ENCODE measurements around the gene PPARGC1A. TPM values are rescaled to one million over a fixed set of nuclear protein-coding genes. Genes with fewer than 3 reads are reported as not detected.

PPARGC1A gene
- polyA plus RNA-seq, 1 experiment, result 0.73 TPM

GRCh38 chr4:23873717-23874535 is 15.9 kb downstream of the PPARGC1A start:
- no peak for TF ChIP-seq CTCF (IDR thresholded peaks at IDR 0.05; ENCODE audit: low read depth, low read length)
- CTCF ChIA-PET, result interaction anchor here (0.6 to 1.2 kb wide), 2 partner anchors 17 to 288 kb away, joined by 3 to 4 read pairs; no protein-coding TSS in a partner anchor
- Histone ChIP-seq H3K27ac (ENCODE audit: low read depth, low read length) (no peak overlapping the region), H3K27me3 (ENCODE audit: control insufficient read depth, insufficient read depth, low read length) (peaks cover 13% of the 10 kb centered on the region), H3K4me3 (ENCODE audit: low read depth, low read length) (no peak overlapping the region), H3K9me3 (ENCODE audit: control insufficient read depth, insufficient read depth, low read length) (no peaks in the 10 kb centered on the region)
- POLR2A ChIA-PET, result interaction anchor here (0.7 kb wide), 1 partner anchor 352 kb away, joined by 4 read pairs; no protein-coding TSS in a partner anchor
- DNase-seq (ENCODE audit: low read depth, low spot score), result no peak

GRCh38 chr4:23871426-23871825 is 18.4 kb downstream of the PPARGC1A start:
- Histone ChIP-seq H3K27me3 (ENCODE audit: control insufficient read depth, insufficient read depth, low read length) (peaks cover 13% of the 10 kb centered on the region), H3K4me3 (ENCODE audit: low read depth, low read length) (no peak overlapping the region), H3K9me3 (ENCODE audit: control insufficient read depth, insufficient read depth, low read length) (no peaks in the 10 kb centered on the region), H3K27ac (ENCODE audit: low read depth, low read length) (no peak overlapping the region)
- no peak for DNase-seq (ENCODE audit: low read depth, low spot score)
- no peak for TF ChIP-seq CTCF (IDR thresholded peaks at IDR 0.05; ENCODE audit: low read depth, low read length)
- CTCF ChIA-PET, result no interaction called here
- POLR2A ChIA-PET, result no interaction called here

GRCh38 chr4:23866450-23867075 is 23.3 kb downstream of the PPARGC1A start:
- DNase-seq (ENCODE audit: low read depth, low spot score), result no peak
- Histone ChIP-seq H3K9me3 (ENCODE audit: control insufficient read depth, insufficient read depth, low read length) (no peaks in the 10 kb centered on the region), H3K27ac (ENCODE audit: low read depth, low read length) (no peak overlapping the region), H3K27me3 (ENCODE audit: control insufficient read depth, insufficient read depth, low read length) (peaks cover 6% of the 10 kb centered on the region), H3K4me3 (ENCODE audit: low read depth, low read length) (no peak overlapping the region)
- ChIA-PET CTCF (interaction anchor here (0.8 kb wide), 1 partner anchor 9 kb away, joined by 3 read pairs; no protein-coding TSS in a partner anchor), POLR2A (no interaction called here)
- no peak for TF ChIP-seq CTCF (IDR thresholded peaks at IDR 0.05; ENCODE audit: low read depth, low read length)

- H3K27me3 ChIP-seq (ENCODE audit: control insufficient read depth, insufficient read depth, low read length), result no peaks in the 10 kb centered on the region
- no peaks in the 10 kb centered on the region for H3K9me3 ChIP-seq (ENCODE audit: control insufficient read depth, insufficient read depth, low read length)
- H3K4me3 ChIP-seq (ENCODE audit: low read depth, low read length), result no peak overlapping the region
- no peak for DNase-seq (ENCODE audit: low read depth, low spot score)
- no peak for TF ChIP-seq CTCF (IDR thresholded peaks at IDR 0.05; ENCODE audit: low read depth, low read length)
- CTCF ChIA-PET, result interaction anchor here (0.6 to 1.7 kb wide), 2 partner anchors 23 to 557 kb away, joined by 3 to 4 read pairs; no protein-coding TSS in a partner anchor
- H3K27ac ChIP-seq (ENCODE audit: low read depth, low read length), result no peak overlapping the region
- POLR2A ChIA-PET, result no interaction called here
Observed at GRCh38 chr4:23861897-23862296, 27.9 kb downstream of the PPARGC1A start.

- Histone ChIP-seq H3K27ac (ENCODE audit: low read depth, low read length) (no peak overlapping the region), H3K27me3 (ENCODE audit: control insufficient read depth, insufficient read depth, low read length) (no peaks in the 10 kb centered on the region), H3K9me3 (ENCODE audit: control insufficient read depth, insufficient read depth, low read length) (no peaks in the 10 kb centered on the region), H3K4me3 (ENCODE audit: low read depth, low read length) (no peak overlapping the region)
- POLR2A ChIA-PET, result no interaction called here
- no peak for DNase-seq (ENCODE audit: low read depth, low spot score)
- CTCF ChIA-PET, result interaction anchor here (1.7 kb wide), 1 partner anchor 558 kb away, joined by 4 read pairs; no protein-coding TSS in a partner anchor
- TF ChIP-seq CTCF (IDR thresholded peaks at IDR 0.05; ENCODE audit: low read depth, low read length), result no peak
Observed at GRCh38 chr4:23860919-23861318, 28.9 kb downstream of the PPARGC1A start.
